Measurements from ENCODE around the gene PSMD7.

The PSMD7 gene

GRCh38 chr16:74288065-74288464, 8.5 kb upstream of the PSMD7 start:
- TF ChIP-seq CTCF (IDR thresholded peaks at IDR 0.05; ENCODE audit: insufficient read depth, low read length, missing control alignments) = no peak
- no peak overlapping the region for H3K4me3 ChIP-seq (ENCODE audit: low read depth, low read length)
- no peak for DNase-seq (ENCODE audit: low read depth, low spot score)
- CTCF ChIA-PET = no interaction called here
- POLR2A ChIA-PET = no interaction called here

- TF ChIP-seq CTCF (IDR thresholded peaks at IDR 0.05; ENCODE audit: insufficient read depth, low read length, missing control alignments) = no peak
- POLR2A ChIA-PET = no interaction called here
These were observed 6.3 kb upstream of the PSMD7 start for GRCh38 chr16:74290356-74290755.

GRCh38 chr16:74291176-74291575, 5.4 kb upstream of the PSMD7 start:
- no peak for TF ChIP-seq CTCF (IDR thresholded peaks at IDR 0.05; ENCODE audit: insufficient read depth, low read length, missing control alignments)
- ChIA-PET CTCF (no interaction called here), POLR2A (no interaction called here)
- DNase-seq (ENCODE audit: low read depth, low spot score) = no peak
- H3K4me3 ChIP-seq (ENCODE audit: low read depth, low read length) = no peak overlapping the region

More at GRCh38 chr16:74290356-74290755, 6.3 kb upstream of the PSMD7 start:
- no peak overlapping the region for H3K4me3 ChIP-seq (ENCODE audit: low read depth, low read length)
- DNase-seq (ENCODE audit: low read depth, low spot score) = no peak
- CTCF ChIA-PET = no interaction called here

GRCh38 chr16:74291577-74292208, 4.9 kb upstream of the PSMD7 start:
- ChIA-PET CTCF (interaction anchor here (1.2 kb wide), 1 partner anchor 16 kb away, joined by 3 read pairs; no protein-coding TSS in a partner anchor), POLR2A (no interaction called here)
- no peak for DNase-seq (ENCODE audit: low read depth, low spot score)
- no peak for TF ChIP-seq CTCF (IDR thresholded peaks at IDR 0.05; ENCODE audit: insufficient read depth, low read length, missing control alignments)
- no peak overlapping the region for H3K4me3 ChIP-seq (ENCODE audit: low read depth, low read length)

GRCh38 chr16:74296104-74296431, 546 bp upstream of the PSMD7 start:
- peak overlapping the region; percentile 98 for H3K4me3 ChIP-seq (ENCODE audit: low read depth, low read length)
- no peak for TF ChIP-seq CTCF (IDR thresholded peaks at IDR 0.05; ENCODE audit: insufficient read depth, low read length, missing control alignments)
- ChIA-PET POLR2A (no interaction called here), CTCF (no interaction called here)
- no peak for DNase-seq (ENCODE audit: low read depth, low spot score)

GRCh38 chr16:74297145-74297665, 591 bp downstream of the PSMD7 start:
- ChIA-PET CTCF (interaction anchor here (0.8 to 1.4 kb wide), 4 partner anchors 10 to 22 kb away, joined by 3 to 11 read pairs (median 3); no protein-coding TSS in a partner anchor), POLR2A (no interaction called here)
- peak overlapping the region; percentile 98 for H3K4me3 ChIP-seq (ENCODE audit: low read depth, low read length)
- no peak for TF ChIP-seq CTCF (IDR thresholded peaks at IDR 0.05; ENCODE audit: insufficient read depth, low read length, missing control alignments)
- DNase-seq (ENCODE audit: low read depth, low spot score) = no peak
